ENCODE data around the gene GRM6. TPM values are rescaled to one million over a fixed set of nuclear protein-coding genes. Genes with fewer than 3 reads are reported as not detected.

GRM6 gene
- total RNA-seq, 2 experiments from 2014 or later, result not detected

- Histone ChIP-seq H3K9me3 (ENCODE audit: control insufficient read depth in 1 of 2, insufficient read depth in 1 of 2, low read length in 2 of 2) (peaks cover 0 to 71% of the 10 kb centered on the region in 2 experiments), H3K4me3 (ENCODE audit: low read length) (no peak overlapping the region), H3K4me1 (ENCODE audit: insufficient read depth, low read length) (no peaks in the 10 kb centered on the region), H3K27me3 (ENCODE audit: control insufficient read depth in 1 of 2, insufficient read depth in 2 of 2, low read length in 2 of 2) (peaks cover 20% of the 10 kb centered on the region in 2 experiments), H3K36me3 (ENCODE audit: insufficient read depth, low read length) (no peaks in the 10 kb centered on the region), H3K27ac (ENCODE audit: low read depth in 1 of 2, low read length in 2 of 2) (no peak overlapping the region)
- POLR2A ChIA-PET, result no interaction called here
- H3K9me3 Mint-ChIP-seq, result no peaks in the 10 kb centered on the region
- ATAC-seq (ENCODE audit: poor library complexity) (no peak), DNase-seq (no peak)
- H3K27ac Mint-ChIP-seq, result no peak overlapping the region
- H3K4me3 Mint-ChIP-seq, result no peak overlapping the region
- no peaks in the 10 kb centered on the region for H3K4me1 Mint-ChIP-seq (ENCODE audit: low read depth)
- intact Hi-C loops (cut with DNase I, micrococcal nuclease), result no loop called here
- H3K27me3 Mint-ChIP-seq, result peaks cover 43% of the 10 kb centered on the region
- CTCF ChIA-PET, result no interaction called here
- no peaks in the 10 kb centered on the region for H3K36me3 Mint-ChIP-seq (ENCODE audit: low read depth)
- no peak for TF ChIP-seq CTCF (IDR thresholded peaks at IDR 0.05)
Measured at GRCh38 chr5:178995341-178995690, 196 bp upstream of the GRM6 start.

- Mint-ChIP-seq H3K4me1 (ENCODE audit: low read depth) (no peaks in the 10 kb centered on the region), H3K4me3 (no peak overlapping the region), H3K27ac (no peak overlapping the region), H3K36me3 (ENCODE audit: low read depth) (no peaks in the 10 kb centered on the region), H3K9me3 (no peaks in the 10 kb centered on the region), H3K27me3 (peaks cover 43% of the 10 kb centered on the region)
- no peak overlapping the region for H3K4me3 ChIP-seq (ENCODE audit: low read length)
- no peak overlapping the region for H3K27ac ChIP-seq (ENCODE audit: low read depth in 1 of 2, low read length in 2 of 2)
- DNase-seq, result no peak
- no peaks in the 10 kb centered on the region for H3K4me1 ChIP-seq (ENCODE audit: insufficient read depth, low read length)
- TF ChIP-seq CTCF (IDR thresholded peaks at IDR 0.05), result no peak
- POLR2A ChIA-PET, result no interaction called here
- peaks cover 8 to 76% of the 10 kb centered on the region in 2 experiments for H3K9me3 ChIP-seq (ENCODE audit: control insufficient read depth in 1 of 2, insufficient read depth in 1 of 2, low read length in 2 of 2)
- H3K27me3 ChIP-seq (ENCODE audit: control insufficient read depth in 1 of 2, insufficient read depth in 2 of 2, low read length in 2 of 2), result peaks cover 20% of the 10 kb centered on the region in 2 experiments
- intact Hi-C loops (cut with DNase I, micrococcal nuclease), result no loop called here
- H3K36me3 ChIP-seq (ENCODE audit: insufficient read depth, low read length), result no peaks in the 10 kb centered on the region
- CTCF ChIA-PET, result no interaction called here
- no peak for ATAC-seq (ENCODE audit: poor library complexity)
Measured at GRCh38 chr5:178993955-178994579, 1.1 kb downstream of the GRM6 start.

GRCh38 chr5:178993236-178993765 lies 1.8 kb downstream of the GRM6 start:
- DNase-seq (no peak), ATAC-seq (ENCODE audit: poor library complexity) (no peak)
- intact Hi-C loops (cut with DNase I, micrococcal nuclease), result no loop called here
- Mint-ChIP-seq H3K27me3 (peaks cover 43% of the 10 kb centered on the region), H3K4me1 (ENCODE audit: low read depth) (no peaks in the 10 kb centered on the region), H3K4me3 (no peak overlapping the region), H3K36me3 (ENCODE audit: low read depth) (no peaks in the 10 kb centered on the region), H3K9me3 (no peaks in the 10 kb centered on the region), H3K27ac (no peak overlapping the region)
- POLR2A ChIA-PET, result no interaction called here
- Histone ChIP-seq H3K9me3 (ENCODE audit: control insufficient read depth in 1 of 2, insufficient read depth in 1 of 2, low read length in 2 of 2) (peaks cover 8 to 76% of the 10 kb centered on the region in 2 experiments), H3K4me3 (ENCODE audit: low read length) (no peak overlapping the region), H3K4me1 (ENCODE audit: insufficient read depth, low read length) (no peaks in the 10 kb centered on the region), H3K27me3 (ENCODE audit: control insufficient read depth in 1 of 2, insufficient read depth in 2 of 2, low read length in 2 of 2) (peaks cover 20% of the 10 kb centered on the region in 2 experiments), H3K27ac (ENCODE audit: low read depth in 1 of 2, low read length in 2 of 2) (no peak overlapping the region), H3K36me3 (ENCODE audit: insufficient read depth, low read length) (no peaks in the 10 kb centered on the region)
- no peak for TF ChIP-seq CTCF (IDR thresholded peaks at IDR 0.05)
- CTCF ChIA-PET, result no interaction called here
